Measurements from ENCODE around the gene GAD1.

GAD1 gene

DNA sequence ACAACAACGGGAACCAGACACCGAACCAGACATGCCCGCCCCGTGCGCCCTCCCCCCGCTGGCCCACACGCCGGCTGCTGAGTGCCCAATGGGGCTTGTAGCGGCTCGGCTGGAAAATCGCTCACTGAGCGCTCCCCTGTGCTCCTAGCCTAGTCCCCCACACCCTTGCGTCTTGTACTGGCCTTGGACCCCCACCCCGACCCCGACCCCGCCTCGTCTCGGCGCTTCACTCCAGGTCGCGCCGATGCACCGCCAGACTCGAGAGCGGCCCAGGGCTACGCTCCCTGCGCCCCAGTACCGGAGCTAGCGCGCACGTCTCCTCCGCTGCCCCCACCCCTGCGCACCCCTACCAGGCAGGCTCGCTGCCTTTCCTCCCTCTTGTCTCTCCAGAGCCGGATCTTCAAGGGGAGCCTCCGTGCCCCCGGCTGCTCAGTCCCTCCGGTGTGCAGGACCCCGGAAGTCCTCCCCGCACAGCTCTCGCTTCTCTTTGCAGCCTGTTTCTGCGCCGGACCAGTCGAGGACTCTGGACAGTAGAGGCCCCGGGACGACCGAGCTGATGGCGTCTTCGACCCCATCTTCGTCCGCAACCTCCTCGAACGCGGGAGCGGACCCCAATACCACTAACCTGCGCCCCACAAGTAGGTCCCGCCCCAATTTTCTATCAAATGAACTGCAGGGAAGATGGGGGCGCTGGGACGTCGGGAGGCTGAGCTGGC, 1.5 kb downstream of the GAD1 start:
- DNase-seq (ENCODE audit: low read depth) = no peak

DNA sequence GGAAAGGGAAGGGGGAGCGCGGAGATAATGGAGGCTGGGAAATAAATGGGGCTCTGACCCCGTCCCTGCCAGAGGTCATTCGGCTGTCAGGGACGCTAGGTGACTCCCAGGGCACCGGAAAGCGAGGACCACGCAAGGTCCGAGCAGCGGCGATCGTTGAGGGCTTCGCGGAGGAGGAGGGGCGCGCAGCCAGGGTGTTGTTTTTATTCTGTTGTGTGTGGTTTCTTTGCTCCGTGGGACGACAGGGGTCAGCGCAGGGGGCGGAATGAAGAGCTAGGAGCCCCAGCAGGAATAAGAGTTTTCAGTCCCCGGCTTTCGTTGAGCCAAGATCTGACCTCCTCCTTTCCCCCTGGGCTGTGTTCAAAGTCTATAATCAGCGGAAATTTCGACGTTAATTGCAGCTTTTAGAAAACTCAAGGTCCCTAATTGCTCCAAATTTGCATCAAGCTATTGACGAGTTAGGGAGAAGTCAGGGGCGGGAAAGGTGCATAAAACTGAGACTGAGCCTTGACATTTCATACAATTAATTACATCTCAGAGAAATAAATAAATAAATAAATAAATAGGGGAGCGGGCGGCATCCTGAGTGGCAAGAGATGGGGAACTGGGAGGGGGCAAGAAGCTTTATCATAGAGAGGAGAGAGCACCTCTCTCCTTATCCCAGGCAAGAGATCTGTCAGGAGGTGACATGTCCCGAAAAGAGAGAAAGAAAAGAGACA, 2.2 kb downstream of the GAD1 start:
- no peak for DNase-seq (ENCODE audit: low read depth)

DNA sequence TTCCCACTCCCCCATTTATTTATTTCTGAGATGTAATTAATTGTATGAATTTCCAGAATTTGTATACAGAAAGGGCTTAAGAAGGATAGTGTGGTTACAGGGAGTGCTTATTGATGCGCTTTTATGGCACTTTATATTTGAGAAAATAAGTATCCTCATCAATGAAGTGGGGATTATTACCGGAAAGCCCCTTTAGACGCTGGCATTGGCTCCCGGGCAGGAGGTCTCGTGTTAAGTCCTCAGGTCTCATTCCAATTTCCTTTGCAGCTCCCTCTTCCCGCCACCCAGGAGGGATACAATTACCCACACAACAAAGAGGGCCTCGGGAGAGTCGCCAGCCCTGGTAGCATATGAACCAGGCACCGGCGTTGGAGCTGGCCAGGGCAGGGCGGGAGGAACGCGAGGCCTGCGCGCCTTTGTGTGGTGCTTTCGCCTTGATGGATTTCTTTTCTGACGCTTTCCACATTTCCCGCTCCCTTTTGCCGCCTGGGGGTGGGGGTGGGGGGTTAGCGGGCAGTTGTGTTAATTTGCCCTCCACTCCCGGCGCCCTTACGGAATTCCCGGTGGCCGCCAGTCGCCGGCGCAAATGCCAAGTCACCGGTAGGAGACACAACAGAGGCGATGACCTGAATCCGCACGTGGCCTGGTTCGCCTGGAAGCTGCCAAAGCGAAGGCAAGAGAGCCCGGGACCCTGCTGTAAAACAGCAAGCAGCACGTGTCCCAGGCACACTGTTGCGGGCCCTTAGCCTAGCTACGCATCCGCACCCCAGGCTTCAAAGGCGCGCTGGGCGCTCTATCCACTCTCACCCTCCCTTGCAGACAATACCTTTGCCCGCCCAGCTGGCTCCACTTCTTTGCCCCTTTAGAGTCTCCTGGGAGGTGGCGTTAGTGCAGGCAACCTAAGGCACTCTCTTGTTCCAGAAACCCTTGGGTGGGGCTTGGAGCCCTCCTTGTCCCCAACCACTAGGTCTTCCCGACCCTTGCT, 3.3 kb downstream of the GAD1 start:
- no peak for DNase-seq (ENCODE audit: low read depth)

DNA sequence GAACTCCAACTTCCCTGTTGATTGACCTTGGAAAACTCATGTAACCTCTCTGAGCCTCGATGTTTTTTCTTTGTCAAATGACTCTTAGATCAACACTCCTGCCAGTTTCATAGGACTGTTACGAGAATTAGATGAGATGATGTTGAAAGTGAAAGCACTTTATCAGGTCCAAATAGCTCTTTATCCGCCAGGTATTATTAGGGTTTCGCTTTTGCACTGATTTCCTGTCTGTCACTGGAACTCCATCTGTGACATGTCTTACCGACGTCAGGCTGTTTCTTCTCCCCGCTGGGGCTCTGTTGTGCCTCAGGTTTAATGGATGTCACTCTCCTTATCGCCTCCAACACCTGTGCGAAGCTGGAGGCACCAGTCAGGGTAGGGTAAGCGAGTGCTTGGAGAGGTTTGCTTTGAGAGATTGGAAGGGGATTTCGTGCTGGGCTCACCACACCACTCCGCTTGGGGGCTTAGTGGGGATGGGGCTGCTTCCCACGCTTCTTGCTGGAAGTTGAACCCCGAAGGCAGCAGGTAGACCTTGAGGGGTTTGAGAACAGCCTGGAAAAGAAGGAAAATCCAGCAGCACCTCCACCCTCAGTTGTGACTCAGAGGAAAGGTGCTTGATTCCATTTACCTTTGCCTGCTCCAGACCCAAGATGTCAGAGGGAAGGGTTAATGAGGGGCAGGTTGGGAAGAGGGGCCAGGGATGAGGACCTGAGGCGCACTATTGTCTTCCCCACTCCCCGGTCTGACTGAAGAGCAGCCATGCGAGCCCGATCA, 4.3 kb downstream of the GAD1 start:
- no peak for DNase-seq (ENCODE audit: low read depth)

DNA sequence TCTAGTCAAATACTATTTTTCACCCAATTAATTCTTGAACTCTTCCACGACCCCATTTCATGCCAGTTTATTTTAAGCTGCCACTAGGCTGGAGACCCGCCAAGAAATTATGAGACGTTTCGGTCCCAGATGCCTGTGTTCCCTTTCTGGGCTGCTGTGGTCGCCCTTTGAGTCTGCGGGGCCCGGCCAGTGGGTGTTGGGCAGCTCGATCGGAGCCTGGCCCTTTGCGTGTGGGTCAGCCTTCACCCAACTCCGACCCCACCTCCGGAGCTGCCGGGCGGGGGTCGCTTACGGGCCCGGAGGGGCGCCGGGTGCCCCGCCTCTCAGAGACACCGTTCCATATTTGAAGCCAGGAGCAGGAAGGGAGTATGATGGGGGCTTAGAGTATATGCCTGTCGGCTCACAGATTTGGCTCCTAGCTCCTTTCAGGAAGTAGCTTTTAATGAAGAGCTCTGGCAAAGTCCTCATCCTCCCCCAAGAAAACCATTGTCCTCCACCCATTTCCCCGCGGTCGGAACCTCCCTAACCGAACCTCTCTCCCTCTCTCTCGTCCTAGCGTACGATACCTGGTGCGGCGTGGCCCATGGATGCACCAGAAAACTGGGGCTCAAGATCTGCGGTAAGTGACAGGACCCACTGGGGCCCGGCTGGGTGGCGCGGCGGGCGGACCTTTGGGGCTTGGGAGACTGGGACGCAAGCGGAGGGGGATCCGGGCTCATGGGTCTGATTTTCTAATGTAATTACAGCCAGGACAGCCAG, 5.0 kb downstream of the GAD1 start:
- DNase-seq (ENCODE audit: low read depth) = no peak

DNA sequence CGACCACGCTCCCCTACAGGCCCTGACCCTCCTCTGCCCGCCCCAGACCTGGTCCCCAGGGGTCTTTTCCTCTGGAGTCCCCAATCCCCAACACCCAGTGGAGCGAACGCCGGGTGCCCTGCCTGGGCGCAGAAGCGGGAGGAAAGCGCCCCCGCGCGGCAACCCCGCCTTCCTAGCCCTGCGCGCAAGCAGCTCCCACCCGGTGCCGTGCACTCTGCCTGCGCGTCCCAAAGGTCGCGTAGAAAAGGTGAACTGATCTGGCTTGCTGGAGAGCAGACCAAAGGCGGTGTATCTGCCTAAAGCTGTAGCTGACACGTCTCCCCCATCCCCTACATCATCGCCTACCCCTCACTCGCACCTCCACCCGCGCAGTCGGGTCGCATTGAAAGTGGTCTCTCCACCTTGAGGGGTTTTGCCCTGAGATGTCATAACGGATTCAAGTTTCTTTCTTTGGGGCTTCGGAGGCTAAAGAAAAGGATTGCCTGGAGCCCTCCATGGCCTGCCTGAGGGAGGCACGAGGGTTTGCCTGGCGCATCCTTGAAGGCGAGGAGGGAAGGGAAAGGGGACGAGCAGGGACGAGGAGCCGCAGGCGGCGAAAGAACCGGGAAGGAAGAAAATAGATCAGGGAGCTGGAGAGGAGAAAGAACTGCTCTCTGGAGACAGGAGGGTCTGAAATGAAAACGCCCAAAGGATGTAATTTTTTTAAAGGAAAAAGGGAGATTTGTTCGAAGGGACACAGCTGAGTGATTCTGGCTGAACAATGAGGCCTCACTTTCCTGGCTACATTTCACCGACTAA, 5.8 kb downstream of the GAD1 start:
- no peak for DNase-seq (ENCODE audit: low read depth)

DNA sequence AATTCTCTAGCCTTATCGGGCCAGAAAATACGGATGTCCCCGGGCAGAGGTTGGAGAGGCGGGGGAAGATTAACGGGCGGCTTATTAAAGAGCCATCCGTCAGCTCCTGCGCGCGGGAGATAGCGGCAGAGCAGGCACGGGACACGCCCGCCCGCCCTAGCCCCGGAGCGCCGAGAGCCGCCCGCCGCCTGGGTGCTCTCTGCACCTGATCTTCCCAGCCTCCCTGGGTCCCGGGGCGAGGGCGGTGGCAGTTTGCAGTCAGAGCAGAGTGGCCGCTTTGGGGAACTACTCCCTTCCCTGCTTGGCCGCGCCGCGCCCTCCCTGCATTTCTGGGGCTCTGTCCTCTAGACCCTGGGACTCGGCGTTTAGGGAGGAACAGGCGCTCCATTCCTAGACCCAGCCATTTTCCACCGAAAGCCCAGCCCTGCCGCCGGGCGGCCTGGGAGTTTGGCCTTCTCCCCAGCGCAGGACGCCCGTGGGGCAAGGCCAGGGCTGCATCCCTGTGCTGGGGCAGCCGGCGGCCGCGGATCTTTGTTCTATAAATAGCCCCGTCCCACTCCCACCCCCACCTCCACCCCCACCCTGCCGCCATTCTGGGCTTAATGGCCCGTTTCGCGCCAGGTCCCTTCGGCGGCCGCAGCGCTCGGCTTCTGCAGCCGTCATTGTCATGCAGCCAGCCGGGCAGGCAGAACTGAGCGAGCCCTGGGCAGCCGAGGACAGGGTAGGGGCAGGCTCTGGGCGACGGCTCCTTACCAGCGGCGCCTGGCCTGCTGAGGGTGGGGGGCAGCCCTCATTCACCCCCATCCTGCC, 6.6 kb downstream of the GAD1 start:
- no peak for DNase-seq (ENCODE audit: low read depth)

DNA sequence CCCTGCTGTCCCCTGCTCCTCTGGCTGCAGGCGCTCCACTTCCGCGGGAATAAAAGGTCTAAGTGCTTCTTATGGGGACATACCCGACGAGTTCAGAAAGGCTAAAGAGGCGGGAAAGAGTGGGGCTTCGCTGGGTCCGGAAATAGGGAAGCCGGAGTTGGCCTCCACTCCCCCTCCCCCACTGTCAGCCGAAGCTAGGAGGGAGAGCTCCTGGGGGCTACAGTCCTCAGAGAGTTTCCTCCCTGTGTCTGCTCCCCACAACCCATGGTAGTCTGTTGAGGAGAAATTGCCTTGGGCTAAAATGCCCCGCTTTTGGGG, 7.2 kb downstream of the GAD1 start:
- DNase-seq (ENCODE audit: low read depth) = no peak

DNA sequence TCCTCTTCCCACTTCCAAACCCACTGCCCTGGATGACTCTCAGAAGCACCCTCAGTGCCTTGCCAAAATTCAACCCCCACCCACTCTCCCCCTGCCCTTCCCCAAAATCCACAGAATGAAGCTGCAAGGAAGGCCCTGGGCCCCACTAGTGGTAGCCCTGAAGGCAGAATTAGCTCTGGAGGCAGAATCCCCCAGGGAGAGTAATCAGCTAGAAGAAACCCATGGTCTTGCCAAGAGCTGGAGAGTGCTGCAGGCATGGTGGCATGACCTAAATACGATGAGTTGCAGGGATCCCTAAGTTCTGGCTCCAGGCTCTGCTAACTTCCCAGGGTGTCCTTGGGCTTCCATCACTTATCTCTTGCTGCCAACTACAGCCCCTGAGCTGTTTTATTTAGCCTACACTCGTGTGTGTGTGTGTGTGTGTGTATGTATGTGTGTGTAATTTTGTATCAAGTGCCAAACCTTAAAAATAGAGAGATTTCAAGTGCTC, 7.9 kb downstream of the GAD1 start:
- no peak for DNase-seq (ENCODE audit: low read depth)

DNA sequence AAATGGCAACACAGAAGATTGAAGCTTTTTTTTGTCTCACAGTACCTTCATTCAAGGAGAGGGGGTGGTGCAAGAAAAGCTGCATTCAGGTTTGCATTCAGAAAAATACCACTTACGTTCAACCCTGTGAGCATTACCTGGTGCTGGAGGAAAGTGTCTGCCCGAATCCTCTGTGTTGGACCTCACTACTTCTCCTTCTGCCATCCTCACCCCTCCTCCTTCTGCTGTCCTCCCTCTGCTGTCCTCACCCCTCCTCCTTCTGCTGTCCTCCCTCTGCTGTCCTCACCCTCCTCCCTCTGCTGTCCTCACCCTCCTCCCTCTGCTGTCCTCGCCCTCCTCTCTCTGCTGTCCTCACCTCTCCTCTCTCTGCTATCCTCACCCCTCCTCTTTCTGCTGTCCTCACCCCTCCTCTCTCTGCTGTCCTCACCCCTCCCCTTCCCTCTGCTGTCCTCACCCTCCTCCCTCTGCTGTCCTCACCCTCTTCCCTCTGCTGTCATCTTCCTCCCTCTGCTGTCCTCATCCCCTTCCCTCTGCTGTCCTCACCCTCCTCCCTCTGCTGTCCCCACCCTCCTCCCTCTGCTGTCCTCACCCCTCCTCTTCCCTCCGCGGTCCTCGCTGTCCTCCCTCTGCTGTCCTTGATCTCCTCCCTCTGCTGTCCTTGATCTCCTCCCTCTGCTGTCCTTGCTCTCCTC, 11.3 kb downstream of the GAD1 start:
- no peak for DNase-seq (ENCODE audit: low read depth)

DNA sequence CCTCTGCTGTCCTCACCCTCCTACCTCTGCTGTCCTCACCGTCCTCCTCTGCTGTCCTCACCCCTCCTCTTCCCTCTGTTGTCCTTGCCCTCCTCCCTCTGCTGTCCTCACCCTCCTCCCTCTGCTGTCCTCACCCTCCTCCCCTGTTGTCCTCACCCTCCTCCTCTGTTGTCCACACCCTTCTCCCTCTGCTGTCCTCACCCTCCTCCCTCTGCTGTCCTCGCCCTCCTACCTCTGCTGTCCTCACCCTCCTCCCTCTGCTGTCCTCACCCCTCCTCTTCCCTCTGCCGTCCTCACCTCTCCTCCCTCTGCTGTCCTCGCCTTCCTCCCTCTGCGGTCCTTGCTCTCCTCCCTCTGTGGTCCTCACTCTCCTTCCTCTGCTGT, 11.8 kb downstream of the GAD1 start:
- no peak for DNase-seq (ENCODE audit: low read depth)

DNA sequence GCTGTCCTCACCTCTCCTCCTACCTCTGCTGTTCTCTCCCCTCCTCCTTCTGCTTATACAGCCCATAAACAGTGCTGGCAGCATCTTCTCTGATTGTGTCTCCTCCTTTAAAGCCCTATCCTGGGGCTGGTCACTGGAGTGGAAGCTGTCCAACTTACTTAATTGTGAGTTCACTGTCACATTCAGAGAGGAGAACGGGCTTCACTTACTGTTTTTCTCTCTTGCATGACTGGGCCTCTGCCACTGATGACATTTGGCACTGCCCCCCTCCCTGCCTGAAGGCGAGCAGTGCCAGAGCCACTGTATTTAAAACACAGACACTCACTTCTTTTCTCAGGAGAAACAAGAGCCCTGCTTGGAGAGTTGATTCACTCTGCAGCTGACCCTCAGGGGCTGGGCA, 12.3 kb downstream of the GAD1 start:
- DNase-seq (ENCODE audit: low read depth) = no peak

DNA sequence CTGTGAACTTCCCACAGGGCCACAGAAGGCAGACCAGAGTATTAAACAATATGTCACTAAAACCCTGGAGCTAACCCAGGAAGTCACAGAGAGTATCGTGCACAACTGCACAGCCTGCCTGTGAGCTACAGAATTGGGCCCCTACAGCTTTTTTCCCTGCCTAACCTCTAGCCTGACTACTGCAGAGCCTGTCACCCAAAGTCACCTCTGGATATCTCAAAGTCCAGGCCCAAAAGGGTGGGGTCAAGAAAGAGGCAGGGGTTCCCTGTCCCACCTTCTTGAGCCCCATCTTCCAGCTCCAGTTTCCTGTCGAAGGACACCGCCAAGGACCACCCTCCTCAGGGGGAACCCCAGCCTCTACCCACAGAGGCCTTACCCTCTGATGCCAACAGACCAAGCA, 13.5 kb downstream of the GAD1 start:
- DNase-seq (ENCODE audit: low read depth) = no peak

DNA sequence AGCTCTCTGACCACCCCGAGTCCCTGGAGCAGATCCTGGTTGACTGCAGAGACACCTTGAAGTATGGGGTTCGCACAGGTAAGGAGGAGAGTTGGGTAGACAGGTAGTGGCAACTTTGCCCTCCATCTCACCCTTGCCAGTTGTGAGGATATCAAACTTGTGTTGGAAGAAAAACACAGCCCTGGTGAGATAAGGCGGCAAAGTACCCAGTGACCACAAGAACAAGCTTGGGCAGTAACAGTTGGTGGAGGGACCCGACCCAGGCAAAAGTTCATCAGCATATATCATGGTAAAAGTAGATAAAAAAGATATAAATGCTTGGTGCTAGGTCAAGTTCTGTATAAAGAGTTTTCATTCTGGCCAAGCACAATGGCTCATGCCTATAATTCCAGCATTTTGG, 14.4 kb downstream of the GAD1 start:
- no peak for DNase-seq (ENCODE audit: low read depth)

DNA sequence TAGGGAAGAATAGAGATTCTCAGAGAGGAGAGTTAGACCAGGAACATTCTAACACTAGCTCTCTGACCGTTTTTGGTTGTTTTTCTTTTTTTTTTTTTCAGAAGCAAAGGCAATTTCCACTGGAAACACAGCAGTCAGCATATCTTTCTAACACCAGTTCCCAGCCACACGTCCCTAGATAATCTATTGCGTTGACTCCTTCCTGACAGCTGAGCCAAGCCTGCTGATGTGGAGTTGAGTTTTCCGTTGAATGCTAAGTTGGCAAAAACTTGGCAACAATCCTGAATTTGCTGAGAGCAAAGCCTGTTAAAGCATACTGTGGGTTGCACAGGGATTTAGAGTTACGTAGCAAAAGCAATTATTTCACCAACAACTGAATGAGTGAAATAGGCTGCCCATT, 19.3 kb downstream of the GAD1 start:
- DNase-seq (ENCODE audit: low read depth) = no peak

DNA sequence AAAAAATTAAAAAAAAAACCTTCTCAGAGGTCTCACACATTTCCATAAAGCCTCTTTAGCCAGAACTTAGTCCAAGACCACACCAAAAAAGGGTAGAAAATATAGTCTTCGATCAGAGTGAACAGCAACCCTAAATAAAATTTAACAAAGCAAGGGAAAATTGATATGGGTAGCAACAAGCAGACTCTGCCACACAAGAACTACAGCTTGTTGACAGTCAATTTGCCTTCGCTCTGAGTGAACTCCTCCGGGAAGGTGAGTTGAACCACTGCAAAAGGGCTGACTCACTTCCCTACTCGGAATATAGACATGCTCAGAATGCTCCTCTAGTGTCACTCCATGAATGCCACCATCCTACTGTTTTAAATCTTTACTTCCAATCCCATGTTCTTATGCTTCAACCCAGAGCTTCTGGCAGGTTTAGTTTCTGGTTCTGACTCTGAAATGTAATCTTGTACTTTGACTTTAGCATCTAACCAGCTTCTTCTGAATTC, 24.1 kb downstream of the GAD1 start:
- DNase-seq (ENCODE audit: low read depth) = no peak

DNA sequence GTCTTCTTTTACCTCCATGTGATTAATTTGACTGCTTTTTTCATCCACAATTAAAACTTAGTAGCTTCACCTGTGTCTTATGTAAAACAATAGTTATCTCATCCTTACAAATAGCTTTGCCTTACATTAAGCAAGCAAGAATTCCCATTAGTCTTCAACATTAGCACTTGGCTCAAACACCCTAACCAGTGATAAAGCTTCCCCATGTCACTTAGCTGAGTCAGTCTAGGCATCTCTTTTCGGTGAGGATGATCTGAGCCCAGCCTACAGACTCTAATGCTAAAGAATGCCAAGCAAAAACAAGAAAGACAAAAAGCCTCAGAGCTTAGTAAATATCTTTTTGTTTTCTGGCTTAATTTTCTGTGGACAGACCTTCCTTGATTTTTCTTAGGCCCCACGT, 26.1 kb downstream of the GAD1 start:
- no peak for DNase-seq (ENCODE audit: low read depth)

DNA sequence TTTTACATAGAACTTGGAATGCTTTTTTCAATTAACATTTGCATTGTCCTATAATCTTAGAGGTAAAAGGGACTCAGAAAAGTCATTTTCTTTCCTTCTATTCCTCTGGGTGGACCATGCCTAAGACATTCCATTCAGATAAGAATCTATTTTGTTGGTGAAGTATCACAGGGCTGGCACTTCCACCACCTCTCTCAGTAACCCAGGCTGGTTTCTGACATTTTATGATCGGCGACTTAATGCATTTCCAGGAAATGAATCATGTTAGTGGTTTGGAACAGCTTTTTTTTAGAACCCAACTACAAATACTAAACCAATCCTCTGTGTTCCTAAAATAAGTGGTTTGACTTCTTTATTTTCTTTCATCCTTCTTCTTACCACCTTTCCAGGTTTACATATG, 27.0 kb downstream of the GAD1 start:
- DNase-seq (ENCODE audit: low read depth) = no peak

DNA sequence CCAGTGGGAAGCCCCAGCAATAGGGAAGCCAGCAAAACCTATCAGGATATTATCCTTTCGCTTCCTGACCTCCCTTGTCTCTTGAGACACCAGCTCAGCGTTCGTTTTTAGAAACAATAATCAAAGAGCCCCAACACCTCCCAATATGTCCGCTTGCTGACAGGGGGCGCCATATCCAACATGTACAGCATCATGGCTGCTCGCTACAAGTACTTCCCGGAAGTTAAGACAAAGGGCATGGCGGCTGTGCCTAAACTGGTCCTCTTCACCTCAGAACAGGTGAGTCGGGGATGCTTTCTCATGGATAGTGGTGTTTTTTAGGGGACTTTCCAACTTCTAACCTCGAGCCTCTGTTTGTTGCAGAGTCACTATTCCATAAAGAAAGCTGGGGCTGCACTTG, 28.7 kb downstream of the GAD1 start:
- no peak for DNase-seq (ENCODE audit: low read depth)

Data from activated gamma-delta T cell treated with anti-CD3 and anti-CD28 coated beads, Interleukin-2, amount 50 U/mL, for 16 hours (primary cell).